ENCODE data around the gene CTIF. TPM values are rescaled to one million over a fixed set of nuclear protein-coding genes. Genes with fewer than 3 reads are reported as not detected.

CTIF gene
- total RNA-seq, 1 donor from 2014 or later: 23.4 TPM

- no peak for DNase-seq
These were observed 12.3 kb downstream of the CTIF start for GRCh38 chr18:48551100-48551499.

DNA sequence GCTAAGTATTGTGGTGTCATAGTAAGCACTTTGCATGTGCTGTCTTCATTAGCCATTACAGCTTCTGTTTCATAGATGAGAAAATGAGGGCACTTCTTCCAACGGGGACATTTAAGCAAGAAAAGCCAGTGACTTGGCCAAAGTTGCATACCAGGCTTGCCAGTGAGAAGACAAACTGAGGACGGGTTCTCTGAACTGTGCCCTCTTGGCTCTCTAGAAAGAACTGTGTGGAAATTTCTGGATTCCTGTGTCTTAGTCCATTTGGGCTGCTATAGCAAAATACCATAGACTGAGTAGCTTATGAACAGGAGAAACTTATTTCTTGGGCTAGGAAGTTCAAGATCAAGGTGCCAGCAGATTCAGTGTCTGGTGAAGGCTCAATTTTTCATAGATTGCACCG, 13.3 kb downstream of the CTIF start:
- DNase-seq: no peak

- no peak for DNase-seq
These were observed 14.4 kb downstream of the CTIF start for GRCh38 chr18:48553236-48553635.

GRCh38 chr18:48554610-48555400, 16.0 kb downstream of the CTIF start:
- no peak for DNase-seq

- DNase-seq: no peak
These were observed 16.7 kb downstream of the CTIF start for GRCh38 chr18:48555465-48555995.

GRCh38 chr18:48557640-48558174, 18.9 kb downstream of the CTIF start:
- DNase-seq: no peak

GRCh38 chr18:48558248-48558647, 19.4 kb downstream of the CTIF start:
- DNase-seq: no peak

- no peak for DNase-seq
These were observed 21.7 kb downstream of the CTIF start for GRCh38 chr18:48560491-48560890.

- no peak for DNase-seq
These were observed 23.2 kb downstream of the CTIF start for GRCh38 chr18:48562075-48562474.

DNA sequence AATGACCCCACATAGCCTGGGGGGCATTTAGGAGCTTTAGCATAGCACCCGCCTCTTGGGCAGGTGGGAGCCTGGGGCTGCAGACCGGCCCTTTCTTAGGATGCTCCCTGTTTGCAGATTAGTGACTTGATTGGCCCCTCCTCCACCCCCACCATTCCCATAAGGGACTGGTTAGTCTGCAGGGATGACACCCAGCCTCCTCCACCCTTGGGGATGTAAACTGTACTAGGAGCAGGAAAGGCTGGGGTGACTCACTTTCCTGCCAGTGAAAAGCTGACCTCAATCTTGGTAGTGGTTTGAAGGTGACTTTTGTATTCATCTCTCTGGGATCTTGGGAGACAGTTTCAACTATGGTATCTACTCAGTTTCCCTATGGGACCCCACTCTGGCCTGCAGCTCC, 24.2 kb downstream of the CTIF start:
- DNase-seq: no peak

DNA sequence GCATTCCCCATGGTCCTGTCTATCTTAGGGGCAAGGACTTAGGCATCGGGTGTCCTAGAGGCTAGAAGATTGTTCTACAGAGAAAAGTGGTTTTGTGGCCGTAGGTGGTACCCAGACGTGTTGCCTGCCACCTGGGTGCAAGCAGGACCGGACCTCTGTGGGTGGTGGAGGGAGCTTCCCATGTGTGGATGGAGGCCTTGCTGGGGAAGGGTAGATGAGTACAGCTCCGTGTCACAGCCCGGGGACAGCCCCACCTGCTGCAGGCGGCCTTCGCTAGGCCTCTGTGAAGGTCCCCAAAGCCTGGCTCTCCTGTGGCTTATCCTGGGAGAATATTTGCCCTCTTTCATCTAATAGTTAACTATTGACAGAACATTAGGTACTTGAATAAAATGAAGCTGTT, 25.3 kb downstream of the CTIF start:
- no peak for DNase-seq

DNA sequence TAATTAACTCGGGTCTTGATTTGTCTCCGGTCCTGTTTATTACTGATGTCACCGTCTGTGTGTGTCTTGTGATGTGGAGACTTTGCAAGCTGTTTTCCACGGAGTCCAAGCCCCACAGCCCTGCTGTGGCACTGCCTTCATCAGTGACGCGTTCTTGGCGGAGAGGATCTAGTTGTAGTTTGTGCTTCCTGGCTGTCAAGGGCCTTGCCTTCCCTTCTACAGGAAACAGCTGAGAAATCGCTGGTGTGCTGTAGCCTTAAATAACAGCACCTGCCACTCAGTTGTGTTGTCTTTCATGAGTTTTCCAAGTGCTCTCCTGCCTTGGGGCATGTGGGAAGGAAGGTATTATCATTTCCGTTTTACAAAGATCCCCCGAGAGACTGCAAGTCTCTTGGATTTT, 26.3 kb downstream of the CTIF start:
- peak; percentile 47 for DNase-seq

- no peak for DNase-seq
These were observed 27.8 kb downstream of the CTIF start for GRCh38 chr18:48566589-48566988.

DNA sequence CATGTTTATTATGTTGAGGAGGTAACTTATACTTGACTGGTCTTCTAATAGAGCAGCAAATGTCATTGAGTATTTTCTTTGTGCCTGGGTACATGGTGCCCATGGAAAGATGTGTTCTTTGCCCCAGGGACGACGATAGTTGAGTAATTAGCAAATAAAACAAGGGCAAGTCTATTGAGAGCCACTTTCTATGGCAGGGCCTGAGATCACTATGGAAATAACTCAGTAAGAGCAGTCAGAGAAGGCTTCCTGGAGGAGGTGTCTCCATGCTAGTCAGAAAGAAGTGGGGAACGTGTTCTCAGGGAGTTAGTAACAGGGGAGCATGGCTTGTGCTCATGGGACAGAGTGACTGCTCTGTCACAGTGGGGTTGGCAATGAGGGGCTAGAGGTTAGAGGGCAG, 28.6 kb downstream of the CTIF start:
- no peak for DNase-seq

- no peak for DNase-seq
These were observed 30.5 kb downstream of the CTIF start for GRCh38 chr18:48569139-48569914.

DNA sequence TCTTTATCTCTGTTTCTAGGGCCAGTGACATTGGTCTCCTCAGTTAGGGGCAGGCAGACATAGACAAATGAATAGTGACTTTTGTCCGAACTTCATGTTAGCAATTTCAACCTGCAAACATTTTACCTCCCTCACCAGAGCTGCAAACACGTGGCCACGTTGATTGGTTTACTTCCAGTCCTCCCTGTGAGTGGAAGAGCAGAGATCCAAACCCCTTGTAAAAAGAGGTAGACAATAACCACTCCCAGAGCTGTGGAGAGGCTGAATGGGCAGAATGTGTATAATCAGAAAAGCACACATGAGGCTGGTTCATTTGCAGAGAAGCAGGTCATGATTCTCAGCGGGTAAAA, 31.1 kb downstream of the CTIF start:
- no peak for DNase-seq

DNA sequence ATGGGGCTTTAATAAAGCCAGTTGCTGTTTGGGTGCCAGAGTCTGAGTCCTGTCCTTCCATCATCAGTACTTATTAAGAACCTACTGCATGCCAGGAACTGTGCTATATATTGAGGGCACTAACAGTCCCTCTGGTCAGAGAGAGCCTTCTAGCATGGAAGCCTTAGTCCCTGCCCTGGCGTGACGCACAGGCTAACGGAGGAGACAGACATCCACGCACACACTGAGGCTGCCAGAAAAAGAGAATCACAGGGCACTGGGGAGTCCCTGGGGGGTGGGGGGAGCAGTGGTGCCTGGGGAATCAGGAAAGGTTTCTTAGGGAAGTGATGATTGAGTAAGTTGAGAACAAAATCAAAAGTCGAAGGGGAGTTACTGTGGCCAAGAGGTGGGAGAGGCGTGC, 31.5 kb downstream of the CTIF start:
- DNase-seq: no peak

- no peak for DNase-seq
These were observed 33.0 kb downstream of the CTIF start for GRCh38 chr18:48571639-48572384.

GRCh38 chr18:48572402-48573126, 33.7 kb downstream of the CTIF start:
- no peak for DNase-seq

- DNase-seq: no peak
These were observed 34.9 kb downstream of the CTIF start for GRCh38 chr18:48573632-48574283.

GRCh38 chr18:48574667-48575300, 36.0 kb downstream of the CTIF start:
- no peak for DNase-seq

Measured in tongue (tissue), 2 donors.